Medulla oblongata (tissue), 1 donor: ENCODE data around the gene NXPH2.

Experiments used
- DNase-seq: peaks from one replicate; pipeline ENCODE4 v3.0.0-alpha.2; 2015; ENCODE audit errors: extremely low spot score

Gene NXPH2

GRCh38 chr2:138779781-138780445 lies at the start of gene NXPH2:
Gene NXPH2, minus strand, starts transcription at chr2:138780390. Its CDS starts 149 bp downstream, at chr2:138780241.
- no peak for DNase-seq

GRCh38 chr2:138829326-138829919 lies 49.2 kb upstream of the NXPH2 start:
- DNase-seq = peak; percentile 49

GRCh38 chr2:138827426-138828054 lies 47.4 kb upstream of the NXPH2 start:
- DNase-seq = peak; percentile 84

- no peak for DNase-seq
Observed at GRCh38 chr2:138823666-138824065, 43.5 kb upstream of the NXPH2 start.

GRCh38 chr2:138819964-138820363 lies 39.8 kb upstream of the NXPH2 start:
- no peak for DNase-seq

- no peak for DNase-seq
Observed at GRCh38 chr2:138818556-138818955, 38.4 kb upstream of the NXPH2 start.

- no peak for DNase-seq
Observed at GRCh38 chr2:138814123-138814898, 34.1 kb upstream of the NXPH2 start.

GRCh38 chr2:138811431-138811830 lies 31.2 kb upstream of the NXPH2 start:
- DNase-seq = no peak

- no peak for DNase-seq
Observed at GRCh38 chr2:138794724-138795123, 14.5 kb upstream of the NXPH2 start.

- DNase-seq = peak; percentile 56
Observed at GRCh38 chr2:138787053-138787666, 7.0 kb upstream of the NXPH2 start.

GRCh38 chr2:138782383-138782782 lies 2.2 kb upstream of the NXPH2 start:
- no peak for DNase-seq

- DNase-seq = no peak
Observed at GRCh38 chr2:138780908-138781307, 718 bp upstream of the NXPH2 start.

- DNase-seq = no peak
Observed at GRCh38 chr2:138780446-138780880, 273 bp upstream of the NXPH2 start.

- no peak for DNase-seq
Observed at GRCh38 chr2:138779406-138779780, 797 bp downstream of the NXPH2 start.

- no peak for DNase-seq
Observed at GRCh38 chr2:138777996-138778395, 2.2 kb downstream of the NXPH2 start.

GRCh38 chr2:138775736-138776135 lies 4.5 kb downstream of the NXPH2 start:
- DNase-seq = no peak

GRCh38 chr2:138771534-138771933 lies 8.7 kb downstream of the NXPH2 start:
- DNase-seq = no peak

- DNase-seq = no peak
Observed at GRCh38 chr2:138767101-138767500, 13.1 kb downstream of the NXPH2 start.

- DNase-seq = no peak
Observed at GRCh38 chr2:138766464-138766863, 13.7 kb downstream of the NXPH2 start.

GRCh38 chr2:138763971-138764370 lies 16.2 kb downstream of the NXPH2 start:
- DNase-seq = no peak

- no peak for DNase-seq
Observed at GRCh38 chr2:138762533-138762932, 17.7 kb downstream of the NXPH2 start.

GRCh38 chr2:138760676-138761075 lies 19.5 kb downstream of the NXPH2 start:
- no peak for DNase-seq
